HG02588 (cell line): ENCODE measurements around the gene EIF2AK2.
"Not testable (repeated sequence)": the region's sequence is repeated elsewhere in the genome, so short reads cannot be mapped to it uniquely, and the experiment has no call there.

Source experiments
- ATAC-seq: cut with Tn5 transposase; IDR thresholded peaks from one replicate; pipeline ENCODE4 v1.9.1; 2021; ENCODE audit warnings: mild to moderate bottlenecking, moderate library complexity; ENCODE audit not compliant: unreplicated experiment

EIF2AK2 gene

DNA sequence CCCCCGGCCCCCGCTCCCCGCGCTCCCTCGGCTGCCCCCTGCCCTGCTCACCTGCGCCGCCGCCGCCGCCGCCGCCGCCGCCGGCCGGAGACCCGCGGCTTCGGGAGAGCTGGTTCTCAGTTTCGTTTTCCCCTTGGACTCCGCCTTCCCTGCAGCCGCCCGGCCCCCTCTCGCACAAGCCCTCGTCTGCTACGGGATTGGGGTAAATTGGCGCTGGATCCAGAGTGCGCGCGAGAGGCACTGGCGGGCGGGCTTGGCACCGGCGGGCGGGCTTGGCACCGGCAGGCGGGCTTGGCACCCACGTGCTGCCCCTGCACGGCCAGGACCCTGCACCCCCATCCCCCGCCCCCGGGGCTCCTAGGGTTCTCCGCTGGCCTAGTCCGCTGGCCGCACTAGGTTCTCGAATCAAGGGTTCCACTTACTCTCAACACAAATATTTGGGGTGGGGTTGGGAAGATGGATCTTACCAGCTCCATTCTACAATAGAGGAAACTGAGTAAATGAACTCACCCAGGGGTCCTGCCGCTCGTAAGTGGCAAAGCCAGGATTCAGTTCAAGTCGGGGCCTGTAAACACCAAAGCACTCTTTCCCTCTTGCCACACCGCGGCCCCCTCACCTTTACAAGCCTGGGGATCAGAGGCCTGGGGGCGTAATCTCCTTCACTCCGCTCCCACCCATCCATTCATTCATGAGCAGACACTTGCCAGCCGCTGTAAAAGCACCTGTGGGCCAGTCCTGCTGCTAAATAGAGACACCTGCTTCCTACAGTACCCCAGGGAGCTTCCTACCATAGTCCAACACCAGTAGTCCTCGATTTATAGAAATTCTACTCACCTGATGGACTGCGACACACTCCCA, at the start of gene EIF2AK2:
EIF2AK2 (minus strand) TSS at position 124 of the 858 bp plus-strand sequence. CDS start 9,174 bp downstream, outside the sequence.
- peak; percentile 88 for ATAC-seq

- ATAC-seq, result no peak
Observed at GRCh38 chr2:37205689-37206341, 49.0 kb upstream of the EIF2AK2 start.

- ATAC-seq, result not testable (repeated sequence)
Observed at GRCh38 chr2:37205071-37205661, 48.4 kb upstream of the EIF2AK2 start.

DNA sequence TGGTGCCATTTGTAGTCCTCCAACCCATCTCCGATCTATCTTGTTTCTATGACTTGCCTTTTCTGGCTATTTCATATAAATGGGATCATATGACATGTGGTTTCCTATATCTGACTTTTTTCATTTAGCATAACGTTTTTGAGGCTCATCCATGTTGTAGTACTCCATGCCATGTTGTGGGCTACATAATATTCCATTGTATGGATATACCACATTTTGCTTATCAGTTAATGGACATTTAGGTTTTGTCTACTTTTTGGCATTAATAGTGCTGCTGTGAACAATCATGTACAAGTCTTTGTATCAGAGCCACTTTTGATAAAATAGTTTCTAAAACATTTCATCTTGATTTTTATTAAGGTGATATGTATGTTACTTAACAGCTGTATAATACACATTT, 46.9 kb upstream of the EIF2AK2 start:
- ATAC-seq, result no peak

- no peak for ATAC-seq
Observed at GRCh38 chr2:37201766-37202165, 45.0 kb upstream of the EIF2AK2 start.

GRCh38 chr2:37201208-37201607, 44.4 kb upstream of the EIF2AK2 start:
- no peak for ATAC-seq

DNA sequence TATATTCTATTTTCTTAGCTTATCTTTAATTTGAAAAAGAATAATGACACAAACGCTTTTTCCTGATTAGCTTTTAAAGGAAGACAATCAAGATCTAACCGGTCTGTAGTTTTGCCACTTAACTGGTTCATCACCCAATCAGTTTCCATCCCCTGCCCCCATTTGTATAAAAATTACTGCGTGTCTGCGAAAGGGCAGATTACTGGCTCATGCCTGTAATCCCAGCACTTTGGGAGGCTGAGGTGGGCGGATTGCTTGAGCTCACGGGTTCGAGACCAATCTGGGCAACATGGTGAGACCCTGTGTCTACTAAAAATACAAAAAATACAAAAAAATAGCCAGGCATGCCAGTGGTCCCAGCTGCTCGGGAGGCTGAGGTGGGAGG, 41.9 kb upstream of the EIF2AK2 start:
- no peak for ATAC-seq

DNA sequence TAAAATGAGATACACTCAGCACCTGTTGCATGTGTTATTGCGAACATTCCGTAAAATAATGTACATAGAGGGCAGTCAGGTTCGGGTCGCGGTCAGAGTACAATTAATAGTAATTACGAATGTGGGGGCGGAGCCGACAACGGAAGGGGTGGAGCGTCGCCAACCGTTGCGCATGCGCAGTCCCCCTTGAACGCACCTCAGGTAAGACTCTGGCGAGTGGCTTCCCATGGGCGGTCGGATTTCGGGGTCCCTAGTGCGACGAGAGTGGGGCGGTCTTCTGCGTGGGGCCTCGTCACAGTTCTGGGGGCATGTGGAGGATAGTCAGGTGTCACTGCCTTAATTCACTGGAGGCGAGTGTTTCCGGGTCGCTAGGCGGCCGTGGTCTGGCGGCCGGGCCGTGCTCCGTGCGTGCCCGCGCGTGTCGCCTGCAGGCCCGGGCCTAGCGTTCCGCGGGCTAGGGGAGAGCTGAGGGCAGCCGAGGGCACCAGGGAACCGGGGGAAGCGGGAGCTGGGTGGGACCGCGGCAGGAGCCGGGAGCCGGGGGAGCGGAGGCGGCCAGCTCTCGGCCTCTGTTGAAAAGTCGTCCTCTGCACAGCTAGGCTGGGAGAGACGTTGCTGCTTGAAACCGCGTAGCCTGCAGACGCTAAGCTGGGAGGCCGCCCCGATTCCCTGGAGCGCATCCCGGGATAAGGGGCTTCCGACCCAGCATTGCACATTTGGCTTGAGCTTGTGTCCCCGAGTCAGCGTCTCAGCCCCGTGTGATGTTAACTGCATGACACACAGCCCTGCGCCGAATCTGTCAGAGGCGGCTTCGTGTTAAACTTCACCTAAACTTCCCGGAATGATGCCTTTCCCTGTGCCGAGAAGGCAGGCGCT, 39.8 kb upstream of the EIF2AK2 start, which contains the start of gene CEBPZOS:
CEBPZOS (plus strand) TSS at position 177 of the 876 bp plus-strand sequence. CDS start 3,209 bp downstream, outside the sequence.
- peak; percentile 63 for ATAC-seq

DNA sequence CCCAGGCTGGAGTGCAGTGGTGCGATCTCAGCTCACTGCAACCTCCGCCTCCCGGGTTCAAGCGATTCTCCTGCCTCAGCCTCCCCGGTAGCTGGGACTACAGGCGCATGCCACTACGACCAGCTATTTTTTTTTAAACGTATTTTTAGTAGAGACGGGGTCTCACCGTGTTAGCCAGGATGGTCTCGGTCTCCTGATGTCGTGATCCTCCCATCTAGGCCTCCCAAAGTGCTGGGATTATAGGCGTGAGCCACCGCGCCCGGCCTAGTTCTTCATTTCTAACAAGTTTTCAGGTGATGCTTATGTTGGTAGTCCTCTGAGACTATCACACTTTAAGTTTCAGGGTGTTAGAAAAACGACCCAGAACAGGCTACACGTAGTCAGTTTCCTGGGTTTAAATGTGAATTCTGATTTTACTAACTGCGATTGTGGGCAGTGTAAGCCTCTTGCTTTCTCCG, 39.1 kb upstream of the EIF2AK2 start:
- ATAC-seq, result not testable (repeated sequence)

DNA sequence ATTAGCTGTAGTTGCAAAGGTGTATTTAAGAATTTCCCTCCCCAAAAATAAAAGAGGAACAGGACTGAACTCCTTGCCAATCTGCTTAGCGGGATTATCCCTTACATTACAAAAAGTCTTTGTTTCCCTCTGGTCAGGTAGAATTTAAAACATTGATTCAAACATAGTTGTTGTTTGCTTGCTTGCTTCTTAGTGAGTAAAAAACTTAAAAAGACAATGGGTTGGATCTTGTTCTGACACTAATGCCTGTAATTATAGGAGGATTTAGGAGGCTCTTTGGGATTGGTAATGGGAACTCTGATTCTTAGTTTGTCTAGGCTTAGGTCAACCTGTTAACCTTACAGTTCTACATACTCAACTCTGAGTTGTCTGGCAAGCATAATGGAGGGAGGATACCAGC, 35.8 kb upstream of the EIF2AK2 start:
- ATAC-seq, result no peak

DNA sequence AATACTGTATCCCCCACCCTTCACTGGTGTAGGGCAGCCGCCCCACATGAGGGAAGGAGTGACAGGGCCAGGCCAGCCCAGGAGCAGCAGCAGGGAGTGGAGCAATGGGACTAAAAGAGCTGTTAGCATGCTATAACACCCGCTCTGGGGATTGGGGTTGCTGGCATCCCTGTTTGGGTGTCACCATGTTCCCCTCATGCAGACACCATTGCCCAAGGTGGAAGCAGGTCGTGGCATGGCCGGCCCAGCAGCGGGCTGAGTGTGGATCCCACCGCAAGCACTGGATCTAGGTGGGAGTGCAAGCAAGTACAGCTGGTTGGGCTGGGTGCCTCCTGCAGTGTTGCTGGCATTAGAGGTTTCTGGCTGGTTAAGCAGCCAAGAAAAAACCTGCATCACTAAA, 35.0 kb upstream of the EIF2AK2 start:
- no peak for ATAC-seq

- ATAC-seq, result no peak
Observed at GRCh38 chr2:37191253-37191652, 34.5 kb upstream of the EIF2AK2 start.

DNA sequence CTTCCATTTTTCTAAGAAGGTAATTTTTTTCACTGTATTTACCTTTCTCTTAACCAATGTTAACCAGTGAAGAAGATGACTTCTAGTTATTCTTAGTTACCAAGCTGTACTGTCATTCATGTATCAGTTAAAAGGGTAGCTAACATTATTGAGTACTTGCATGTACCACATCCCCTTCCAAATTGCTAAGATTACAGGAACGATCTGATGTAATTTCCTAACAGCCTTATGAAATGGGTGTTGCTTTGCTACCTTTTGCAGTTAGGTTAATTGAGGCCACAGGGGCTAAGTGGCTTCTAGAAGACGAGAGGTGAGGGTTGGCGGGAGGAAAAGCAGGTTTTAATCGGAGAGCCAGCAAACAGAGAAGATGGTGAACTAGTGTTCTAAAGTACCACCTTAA, 33.5 kb upstream of the EIF2AK2 start:
- ATAC-seq, result no peak

- no peak for ATAC-seq
Observed at GRCh38 chr2:37189452-37190153, 32.8 kb upstream of the EIF2AK2 start.

DNA sequence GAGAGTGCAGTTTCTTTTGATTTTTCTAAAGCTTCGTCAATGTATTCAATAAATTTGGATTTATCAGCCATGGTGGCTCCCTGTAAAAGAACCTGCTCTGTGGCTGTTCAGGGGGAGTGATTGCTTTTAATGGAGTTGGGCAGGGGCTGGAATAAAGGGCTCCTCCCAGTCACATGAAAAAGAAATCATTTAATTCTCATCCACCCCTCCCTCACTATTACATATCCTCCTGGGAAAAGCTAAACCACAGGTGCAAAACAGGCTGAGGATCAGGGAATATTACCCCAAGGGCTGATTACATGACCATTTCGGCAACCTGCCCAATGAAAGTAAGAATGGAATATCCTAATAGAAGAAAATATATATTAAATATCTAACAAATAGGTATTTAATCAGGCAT, 31.8 kb upstream of the EIF2AK2 start, which contains the start of gene SULT6B1:
SULT6B1 (minus strand) TSS at position 101 of the 400 bp plus-strand sequence; CDS start at position 71, 30 bp downstream.
- ATAC-seq, result no peak

DNA sequence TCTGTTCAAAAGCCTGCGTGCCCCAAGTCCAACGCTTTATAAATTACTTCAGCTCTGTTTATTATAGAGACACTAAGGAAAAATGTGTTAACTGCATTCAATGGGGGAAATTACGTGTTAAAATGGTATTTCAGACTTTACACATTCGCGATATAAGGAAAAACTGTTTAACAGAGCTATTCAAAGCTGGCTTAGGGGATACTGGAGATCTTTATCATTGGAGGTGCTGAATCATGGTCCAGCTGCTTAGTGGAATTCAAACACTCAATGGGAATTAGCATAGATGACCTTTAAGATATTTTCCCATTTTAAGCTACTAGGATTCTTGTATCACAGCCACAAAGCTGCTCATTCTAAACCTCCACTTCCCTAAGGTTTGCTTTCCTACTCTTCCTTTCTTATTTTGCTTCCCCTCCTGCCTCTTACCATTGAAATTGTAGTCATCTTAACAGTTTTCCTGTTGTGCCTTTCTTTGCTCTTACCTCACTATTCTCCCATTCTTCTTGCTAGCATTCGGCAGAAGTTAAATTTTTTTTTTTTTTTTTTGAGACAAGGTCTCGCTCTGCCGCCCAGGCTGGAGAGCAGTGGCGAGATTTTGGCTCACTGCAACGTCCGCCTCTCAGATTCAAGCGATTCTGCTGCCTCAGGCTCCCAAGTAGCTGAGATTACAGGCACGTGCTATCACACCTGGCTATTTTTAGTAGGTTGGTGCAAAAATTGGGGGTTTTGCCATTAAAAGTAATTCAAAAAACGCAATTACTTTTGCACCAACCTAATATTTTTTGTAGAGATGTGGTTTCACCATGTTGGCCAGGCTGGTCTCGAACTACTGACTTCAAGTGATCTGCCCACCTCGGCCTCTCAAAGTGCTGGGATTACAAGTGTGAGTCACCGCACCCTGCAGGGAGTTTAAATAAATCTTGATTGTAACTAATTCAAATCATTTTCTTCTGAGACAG, 25.2 kb upstream of the EIF2AK2 start:
- no peak for ATAC-seq

DNA sequence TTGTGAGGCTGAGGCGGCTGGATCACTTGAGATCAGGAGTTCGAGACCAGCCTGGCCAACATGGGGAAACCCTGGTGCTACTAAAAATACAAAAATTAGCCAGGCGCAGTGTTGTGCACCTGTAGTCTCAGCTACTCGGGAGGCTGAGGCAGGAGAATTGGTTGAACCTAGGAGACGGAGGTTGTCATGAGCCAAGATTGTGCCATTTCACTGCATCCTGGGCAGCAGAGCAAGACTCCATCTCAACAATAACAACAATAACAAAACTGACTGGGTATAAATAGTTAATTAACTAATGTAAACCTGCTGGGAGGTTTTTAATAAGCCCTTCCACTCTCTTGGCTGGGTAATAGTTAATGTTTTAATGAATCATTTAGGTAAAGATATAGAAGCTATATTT, 23.9 kb upstream of the EIF2AK2 start:
- no peak for ATAC-seq

DNA sequence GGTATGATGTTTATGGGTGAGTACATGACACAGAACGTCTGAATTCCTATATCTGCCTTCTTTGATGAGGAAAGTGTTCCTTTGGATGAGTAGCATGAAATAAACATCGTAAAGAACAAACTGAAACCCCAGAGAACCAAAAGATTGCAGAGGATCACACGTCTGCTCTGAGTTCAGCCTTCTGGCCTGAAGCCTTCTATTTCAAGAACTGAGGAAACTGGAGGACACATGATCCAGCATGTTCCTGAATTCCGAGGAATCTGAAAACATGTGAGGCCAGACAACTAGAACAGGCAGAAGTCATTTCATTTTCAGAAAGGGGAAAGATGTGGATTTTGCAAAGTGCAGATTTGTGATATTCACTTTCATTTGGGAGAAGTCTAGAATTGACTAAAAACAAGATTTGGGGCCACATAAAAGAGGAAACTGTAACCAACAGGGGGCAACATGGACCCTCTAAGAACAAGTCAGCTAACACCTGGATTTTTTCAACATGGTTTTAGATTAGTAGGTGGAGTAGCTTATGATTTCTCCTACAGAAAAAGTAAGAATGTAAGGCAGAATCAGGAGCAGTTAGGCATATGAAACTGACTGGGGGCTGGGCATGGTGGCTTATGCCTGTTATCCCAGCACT, 23.3 kb upstream of the EIF2AK2 start:
- ATAC-seq, result no peak
